Activated CD8-positive, alpha-beta memory T cell treated with anti-CD3 and anti-CD28 coated beads for 24 hours (primary cell): ENCODE measurements around the gene IRX4.

Experiments
- DNase-seq: peaks from one replicate; pipeline ENCODE4 v3.0.0-alpha.2; 2020

IRX4 gene

GRCh38 chr5:1912951-1913565 lies 30.3 kb upstream of the IRX4 start:
- no peak for DNase-seq

GRCh38 chr5:1911773-1912235 lies 29.1 kb upstream of the IRX4 start:
- DNase-seq, result no peak

GRCh38 chr5:1910861-1911772 lies 28.4 kb upstream of the IRX4 start:
- DNase-seq, result no peak

DNA sequence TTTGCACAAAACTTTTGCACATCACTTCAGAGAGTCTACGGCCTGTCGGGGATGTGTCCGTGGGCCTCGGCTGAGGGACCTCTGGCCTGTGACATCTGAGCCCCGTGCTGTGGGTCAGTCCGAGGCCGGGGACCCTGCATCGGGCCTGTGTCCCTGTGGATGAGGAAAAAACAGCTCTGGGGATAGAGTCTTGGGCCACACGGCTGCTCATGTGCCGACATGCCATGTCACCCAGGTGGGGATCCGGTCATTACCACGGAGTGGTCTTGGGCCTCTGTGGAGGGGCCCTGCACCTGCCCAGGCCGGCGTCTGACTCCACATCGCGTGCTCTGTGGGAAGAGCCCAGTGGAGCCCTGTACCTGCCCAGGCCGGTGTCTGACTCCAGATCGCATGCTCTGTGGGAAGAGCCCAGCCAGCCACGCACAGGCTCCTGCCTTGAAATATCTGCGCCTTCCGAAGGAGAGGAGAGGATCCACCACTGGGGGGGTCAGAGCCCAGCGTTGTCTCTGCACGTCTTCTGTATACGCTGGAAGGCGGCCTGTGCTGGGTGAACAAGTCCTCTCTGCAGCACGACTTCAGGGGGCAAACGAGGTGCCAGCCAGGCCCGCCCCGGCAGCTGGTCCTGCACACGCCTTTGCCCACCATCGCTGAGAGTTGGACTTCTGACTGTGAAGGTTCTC lies 27.5 kb upstream of the IRX4 start:
- DNase-seq, result no peak

DNA sequence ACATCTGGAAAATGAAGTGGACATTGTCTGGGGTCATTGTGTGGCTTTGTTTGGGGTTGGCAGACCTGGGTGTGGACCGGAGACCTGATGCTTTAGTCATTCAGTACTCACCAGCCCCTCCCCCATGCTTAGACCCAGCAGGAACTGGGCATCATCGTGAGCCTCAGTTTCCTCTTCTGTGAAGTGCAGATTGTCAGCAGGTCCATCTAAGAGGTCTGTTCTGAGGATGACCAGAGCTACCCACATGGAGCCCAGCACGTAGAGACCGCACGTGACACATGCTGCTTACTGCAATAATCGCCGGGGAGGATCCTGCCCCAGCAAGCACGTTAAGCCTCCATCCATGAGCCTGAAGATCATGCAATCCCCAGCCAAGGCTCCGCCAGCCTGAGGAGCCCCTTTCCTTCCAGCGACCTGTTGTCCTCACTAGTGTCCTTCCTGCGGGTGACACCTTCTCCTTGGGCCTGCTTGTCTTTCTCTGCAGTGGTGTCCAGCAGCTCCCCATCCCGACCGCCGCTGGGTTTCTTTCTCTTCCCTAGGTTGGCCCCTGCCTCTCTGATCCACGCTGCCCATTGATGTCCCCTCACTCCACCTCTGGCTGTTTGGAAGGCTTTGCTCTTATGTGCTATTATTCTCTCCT lies 26.7 kb upstream of the IRX4 start:
- DNase-seq, result no peak

DNA sequence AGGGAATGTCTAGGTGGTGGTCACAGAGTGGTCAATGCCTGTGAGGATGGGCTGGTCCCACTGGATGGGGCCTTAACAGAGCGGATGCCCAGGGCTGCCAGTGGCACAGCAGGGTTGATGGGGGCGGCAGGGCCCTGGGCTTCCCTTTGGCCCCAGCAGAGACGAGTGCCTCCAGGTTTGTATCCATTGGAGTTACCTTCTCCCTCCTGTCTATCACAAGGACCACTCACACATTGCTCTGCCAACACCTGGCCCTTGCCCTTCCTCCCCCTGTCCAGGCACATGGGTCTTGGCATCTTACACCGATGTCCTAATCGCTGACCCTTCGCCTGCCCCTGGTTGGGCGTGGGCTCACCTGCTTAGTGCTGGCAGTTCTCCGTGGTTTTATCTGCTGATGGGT lies 26.2 kb upstream of the IRX4 start:
- no peak for DNase-seq

DNA sequence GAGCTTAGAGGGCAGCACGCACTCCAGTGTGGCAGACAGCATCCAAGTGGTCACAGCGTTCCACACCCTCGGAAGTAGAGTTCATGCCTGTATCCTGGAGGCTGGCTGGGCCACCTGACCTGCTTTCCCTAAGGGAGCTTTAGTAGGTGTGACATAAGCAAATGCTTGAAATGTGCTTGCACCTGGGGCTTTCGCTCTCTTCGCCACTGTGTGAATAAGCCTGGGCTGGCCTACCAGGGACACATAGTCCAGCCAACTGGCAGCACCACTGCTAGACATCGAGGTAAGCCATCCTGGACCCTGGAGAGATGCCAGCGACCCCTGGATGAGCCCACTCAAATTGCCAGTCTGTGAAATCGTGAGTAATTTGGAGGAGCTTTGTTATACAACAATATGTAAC lies 24.9 kb upstream of the IRX4 start:
- no peak for DNase-seq

GRCh38 chr5:1905108-1905507 lies 22.4 kb upstream of the IRX4 start:
- no peak for DNase-seq

GRCh38 chr5:1901983-1902382 lies 19.3 kb upstream of the IRX4 start:
- DNase-seq, result no peak

GRCh38 chr5:1901061-1901460 lies 18.3 kb upstream of the IRX4 start:
- no peak for DNase-seq

GRCh38 chr5:1899201-1899600 lies 16.5 kb upstream of the IRX4 start:
- DNase-seq, result no peak

DNA sequence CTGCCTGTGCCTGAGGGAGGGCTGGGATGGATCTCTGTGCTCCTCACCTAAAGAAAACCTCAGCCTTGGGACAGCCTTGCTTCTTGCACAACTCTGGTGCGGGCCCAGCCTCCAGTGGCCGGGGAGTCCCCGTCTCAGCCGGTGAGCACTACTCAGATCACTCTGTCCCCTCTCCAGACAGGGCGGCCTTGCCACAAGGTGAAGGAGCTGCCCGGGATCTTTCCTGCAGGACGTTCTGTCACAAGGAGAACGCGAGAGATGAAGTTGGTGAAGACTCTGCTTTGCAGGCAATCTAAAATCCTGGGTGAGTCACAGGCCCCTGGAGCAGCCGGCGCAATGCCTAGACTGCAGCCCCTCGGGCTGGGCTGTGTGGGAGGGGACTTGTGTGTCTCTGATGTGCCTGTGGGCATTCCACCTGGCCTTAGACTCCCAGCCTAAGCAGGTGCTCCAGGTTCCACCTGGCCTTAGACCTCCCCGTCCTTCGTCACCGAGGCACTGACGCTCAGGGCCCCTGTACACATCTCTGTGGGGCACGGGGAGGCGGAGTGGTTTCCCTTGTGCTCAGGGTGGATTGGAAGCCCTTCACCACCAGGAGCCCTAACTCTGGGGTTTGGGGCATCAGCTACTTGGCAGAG lies 15.2 kb upstream of the IRX4 start:
- no peak for DNase-seq

- no peak for DNase-seq
These were observed 14.7 kb upstream of the IRX4 start for GRCh38 chr5:1897386-1897785.

- DNase-seq, result no peak
These were observed 14.1 kb upstream of the IRX4 start for GRCh38 chr5:1896602-1897376.

DNA sequence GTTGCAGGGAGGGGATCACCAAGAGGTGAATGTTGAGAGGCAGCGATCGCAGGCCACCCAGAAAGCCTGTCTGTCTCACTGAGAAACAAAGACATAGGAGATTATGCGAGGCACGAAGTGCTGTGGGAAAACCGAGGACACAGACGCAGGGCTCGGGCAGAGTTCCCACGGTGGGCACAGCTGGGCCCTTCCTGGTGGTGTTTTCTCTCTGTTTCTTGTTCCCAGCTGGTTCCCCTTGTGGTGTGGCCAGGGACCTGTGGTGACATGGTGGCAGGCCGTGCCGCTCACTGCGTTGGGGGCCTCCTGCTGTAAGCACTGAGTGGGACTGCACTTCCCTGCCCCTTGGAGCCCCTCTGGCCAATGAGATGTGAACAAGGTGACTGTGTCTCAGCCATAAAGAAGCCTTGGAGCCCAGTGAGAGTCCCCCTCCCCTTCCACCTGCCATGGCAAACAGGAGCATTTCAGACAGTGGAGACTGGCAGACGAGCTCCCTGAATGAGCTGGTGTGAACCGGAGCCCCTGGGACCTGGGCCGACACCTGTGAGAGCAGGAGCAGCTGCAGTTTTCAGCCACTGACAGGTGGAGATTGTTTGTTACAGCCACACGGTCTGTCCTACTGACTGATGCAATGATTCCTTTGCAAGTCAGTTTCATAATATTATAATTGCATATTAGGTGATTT lies 13.2 kb upstream of the IRX4 start:
- no peak for DNase-seq

- no peak for DNase-seq
These were observed 11.5 kb upstream of the IRX4 start for GRCh38 chr5:1894243-1894642.

DNA sequence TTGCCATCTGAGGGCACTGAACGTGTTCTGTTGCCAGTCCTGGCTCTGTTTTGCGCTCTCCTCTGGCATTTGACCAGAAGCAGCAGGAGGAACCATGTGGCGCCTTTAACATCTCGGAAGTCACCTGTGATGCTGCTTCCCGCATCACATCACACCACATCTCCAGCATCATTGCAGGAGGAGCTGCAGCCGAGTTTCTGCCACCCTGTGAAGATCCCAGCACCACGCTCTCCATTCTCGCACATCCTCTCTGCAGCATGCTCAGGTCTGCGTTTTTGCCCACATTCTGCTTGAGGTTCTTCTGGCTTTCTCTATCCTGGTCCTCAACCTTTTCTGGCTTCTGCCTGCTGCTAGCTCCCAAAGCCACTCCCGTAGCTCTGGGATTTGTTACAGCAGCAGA lies 11.0 kb upstream of the IRX4 start:
- DNase-seq, result no peak

DNA sequence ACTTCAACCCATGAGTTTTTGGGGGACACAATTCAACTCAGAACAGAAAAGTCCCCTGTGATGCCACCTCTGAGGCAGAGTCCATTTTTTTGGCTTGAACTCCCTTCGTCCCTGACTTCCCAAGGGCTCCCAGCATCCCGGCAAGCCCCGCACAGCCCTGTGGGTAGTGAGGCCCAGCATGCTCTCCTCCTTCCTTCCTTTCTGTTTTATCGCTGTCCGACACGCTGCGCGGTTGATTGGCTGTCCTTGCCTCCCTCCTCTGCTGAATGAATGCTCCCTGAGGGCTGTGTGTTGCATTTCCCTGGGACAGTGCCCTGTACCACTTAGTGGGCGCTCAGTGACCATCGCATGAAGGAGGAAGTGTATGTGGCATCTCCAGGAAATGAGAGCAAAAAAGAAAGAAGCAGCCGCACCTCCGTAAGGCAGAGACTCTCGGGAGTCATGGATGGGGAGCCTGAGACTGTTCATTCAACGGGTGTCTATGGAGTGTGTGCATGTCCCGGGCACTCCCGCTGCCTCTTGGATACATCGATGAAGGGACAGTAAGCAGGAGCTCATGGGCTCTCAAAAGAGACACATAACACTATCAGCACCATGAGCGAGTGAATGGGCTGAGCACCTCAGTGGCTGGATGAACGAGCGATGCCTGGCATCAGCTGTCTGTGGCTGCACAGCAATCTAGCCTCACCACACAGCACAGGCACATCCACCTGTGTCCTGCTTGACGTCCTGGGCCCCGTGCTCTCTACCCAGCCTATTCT lies 10.1 kb upstream of the IRX4 start:
- DNase-seq, result no peak

- DNase-seq, result no peak
These were observed 9.5 kb upstream of the IRX4 start for GRCh38 chr5:1892211-1892610.

GRCh38 chr5:1891391-1891790 lies 8.7 kb upstream of the IRX4 start:
- no peak for DNase-seq

- DNase-seq, result no peak
These were observed 7.6 kb upstream of the IRX4 start for GRCh38 chr5:1890296-1890695.
